ENCODE results near the gene SCAF1.
A peak's percentile ranks its signal among the peaks of the same experiment; 100 is the strongest.

- TF ChIP-seq CTCF (IDR thresholded peaks at IDR 0.05 in 8 of 11, conservative IDR thresholded peaks at IDR 0.05 in 3 of 11) (no peak), POLR2A (IDR thresholded peaks at IDR 0.05) (no peak), POLR2AphosphoS5 (IDR thresholded peaks at IDR 0.05) (peak in 2 of 3 donors; percentile 29 to 58)
Measured at GRCh38 chr19:49681830-49682229, 39.8 kb downstream of the SCAF1 start.
